Measurements from ENCODE around the gene PTGES2. TPM values are rescaled to one million over a fixed set of nuclear protein-coding genes. Genes with fewer than 3 reads are reported as not detected.
A peak's percentile ranks its signal among the peaks of the same experiment; 100 is the strongest.

PTGES2 gene
- total and polyA plus RNA-seq, 8 donors: 47.2 to 570 (median 74.9) TPM

- 79 to 86% (median 82%) methylated on average over 16 of the region's 16 CpGs for WGBS, 5 donors
- Histone ChIP-seq H3K4me1 (peaks cover 32 to 92% (median 65%) of the 10 kb centered on the region in 4 donors), H3K36me3 (no peaks in the 10 kb centered on the region), H3K9me3 (no peaks in the 10 kb centered on the region), H3K4me3 (no peak overlapping the region), H3K27ac (peak overlapping the region in 4 of 5 donors; percentile 91 to 97 (median 94)), H3K27me3 (no peaks in the 10 kb centered on the region)
- intact Hi-C loops (cut with DNase I; ENCODE audit: low total_unique reads): no loop called here
- TF ChIP-seq, protein P1, sequence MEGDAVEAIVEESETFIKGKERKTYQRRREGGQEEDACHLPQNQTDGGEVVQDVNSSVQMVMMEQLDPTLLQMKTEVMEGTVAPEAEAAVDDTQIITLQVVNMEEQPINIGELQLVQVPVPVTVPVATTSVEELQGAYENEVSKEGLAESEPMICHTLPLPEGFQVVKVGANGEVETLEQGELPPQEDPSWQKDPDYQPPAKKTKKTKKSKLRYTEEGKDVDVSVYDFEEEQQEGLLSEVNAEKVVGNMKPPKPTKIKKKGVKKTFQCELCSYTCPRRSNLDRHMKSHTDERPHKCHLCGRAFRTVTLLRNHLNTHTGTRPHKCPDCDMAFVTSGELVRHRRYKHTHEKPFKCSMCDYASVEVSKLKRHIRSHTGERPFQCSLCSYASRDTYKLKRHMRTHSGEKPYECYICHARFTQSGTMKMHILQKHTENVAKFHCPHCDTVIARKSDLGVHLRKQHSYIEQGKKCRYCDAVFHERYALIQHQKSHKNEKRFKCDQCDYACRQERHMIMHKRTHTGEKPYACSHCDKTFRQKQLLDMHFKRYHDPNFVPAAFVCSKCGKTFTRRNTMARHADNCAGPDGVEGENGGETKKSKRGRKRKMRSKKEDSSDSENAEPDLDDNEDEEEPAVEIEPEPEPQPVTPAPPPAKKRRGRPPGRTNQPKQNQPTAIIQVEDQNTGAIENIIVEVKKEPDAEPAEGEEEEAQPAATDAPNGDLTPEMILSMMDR (IDR thresholded peaks at IDR 0.05): no peak
- no peak for TF ChIP-seq EP300 (IDR thresholded peaks at IDR 0.05)
- TF ChIP-seq POLR2A (IDR thresholded peaks at IDR 0.05): no peak
- TF ChIP-seq POLR2AphosphoS5 (IDR thresholded peaks at IDR 0.05): no peak
- peak in 1 of 2 donors; percentile 12 for DNase-seq
These were observed 35.1 kb downstream of the PTGES2 start for GRCh38 chr9:128092199-128092977.

DNA sequence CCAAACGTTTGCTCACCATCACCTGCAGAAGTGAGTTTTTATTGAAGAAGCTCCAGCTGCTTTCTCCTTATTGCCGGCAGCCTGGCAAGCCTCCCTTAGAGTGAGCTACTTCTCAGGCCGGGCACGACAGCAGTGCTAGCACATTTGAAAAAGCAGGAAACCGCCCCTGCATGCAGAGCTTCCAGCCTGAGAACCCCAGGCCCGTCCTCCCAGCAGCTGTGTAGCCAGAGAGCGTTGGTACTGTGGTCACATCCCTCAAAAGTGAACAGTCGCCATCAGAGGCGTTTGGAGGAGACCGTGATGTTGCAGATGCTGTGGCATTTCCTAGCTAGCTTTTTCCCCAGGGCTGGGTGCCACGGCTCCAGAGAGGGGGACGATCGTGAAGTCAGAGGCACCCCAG lies 36.0 kb downstream of the PTGES2 start:
- DNase-seq: peak in 1 of 2 donors; percentile 36
- 52 to 67% (median 60%) methylated on average over 11 to 13 of the region's 13 CpGs for WGBS, 5 donors
- TF ChIP-seq, protein P1 (IDR thresholded peaks at IDR 0.05): no peak
- TF ChIP-seq POLR2A (IDR thresholded peaks at IDR 0.05) (no peak), POLR2AphosphoS5 (IDR thresholded peaks at IDR 0.05) (no peak), EP300 (IDR thresholded peaks at IDR 0.05) (no peak)
- Histone ChIP-seq H3K4me1 (peaks cover 30 to 84% (median 62%) of the 10 kb centered on the region in 4 donors), H3K4me3 (peak overlapping the region in 2 of 4 donors; percentile 6 to 18), H3K27me3 (no peaks in the 10 kb centered on the region), H3K27ac (peak overlapping the region in 4 of 5 donors; percentile 27 to 97 (median 94)), H3K36me3 (no peaks in the 10 kb centered on the region), H3K9me3 (no peaks in the 10 kb centered on the region)
- intact Hi-C loops (cut with DNase I; ENCODE audit: low total_unique reads): no loop called here

DNA sequence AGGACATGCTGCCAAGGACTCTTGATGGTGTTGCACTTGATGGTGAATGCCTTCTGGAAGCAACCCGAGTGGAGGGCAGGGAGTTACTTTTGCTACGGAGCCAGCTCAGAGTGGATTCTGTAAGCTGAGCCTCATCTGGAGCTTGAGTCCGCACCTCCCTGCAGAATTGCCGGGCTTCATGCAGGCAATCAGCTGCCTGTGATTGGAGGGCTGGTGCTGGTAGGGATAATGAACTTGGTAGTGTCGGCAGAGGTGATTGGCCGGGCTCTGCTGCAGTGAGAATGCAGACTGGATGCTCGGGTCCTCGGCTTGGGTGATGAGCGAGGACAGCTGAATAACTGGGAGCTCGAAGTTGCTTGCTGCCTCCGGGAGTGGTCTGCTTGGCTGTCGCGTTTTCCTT lies 36.4 kb downstream of the PTGES2 start:
- peak in 1 of 2 donors; percentile 94 for DNase-seq
- TF ChIP-seq, protein P1 (IDR thresholded peaks at IDR 0.05): no peak
- TF ChIP-seq EP300 (IDR thresholded peaks at IDR 0.05): no peak
- TF ChIP-seq POLR2A (IDR thresholded peaks at IDR 0.05): no peak
- no peak for TF ChIP-seq POLR2AphosphoS5 (IDR thresholded peaks at IDR 0.05)
- H3K27ac ChIP-seq: peak overlapping the region in 3 of 5 donors; percentile 93 to 97 (median 96)
- no peaks in the 10 kb centered on the region for H3K36me3 ChIP-seq
- intact Hi-C loops (cut with DNase I; ENCODE audit: low total_unique reads): no loop called here
- peak overlapping the region in 2 of 4 donors; percentile 6 to 18 for H3K4me3 ChIP-seq
- peaks cover 30 to 80% (median 61%) of the 10 kb centered on the region in 4 donors for H3K4me1 ChIP-seq
- no peaks in the 10 kb centered on the region for H3K9me3 ChIP-seq
- WGBS, 5 donors: 61 to 74% (median 67%) methylated on average over 13 of the region's 13 CpGs
- H3K27me3 ChIP-seq: no peaks in the 10 kb centered on the region

DNA sequence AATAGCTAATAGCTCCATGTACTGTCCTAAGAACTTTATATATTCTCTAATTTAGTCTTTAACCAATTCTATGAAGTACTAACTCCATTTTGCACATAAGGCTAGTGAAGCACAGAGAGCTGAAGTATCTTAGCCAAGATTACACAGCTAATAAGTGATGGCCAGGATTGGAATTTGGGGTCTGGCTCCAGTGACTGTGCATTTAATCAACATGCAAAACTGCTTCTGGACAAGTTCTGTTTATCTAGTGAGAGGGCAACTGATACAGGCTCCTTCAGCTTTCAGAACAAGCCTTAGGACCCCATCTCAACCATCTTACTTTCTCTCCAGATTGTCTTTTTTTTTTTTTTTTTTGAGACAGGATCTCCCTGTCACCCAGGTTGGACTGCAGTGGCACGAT lies 38.2 kb downstream of the PTGES2 start:
- intact Hi-C loops (cut with DNase I; ENCODE audit: low total_unique reads): no loop called here
- Histone ChIP-seq H3K27me3 (no peaks in the 10 kb centered on the region), H3K9me3 (no peaks in the 10 kb centered on the region), H3K4me1 (peaks cover 20 to 63% (median 49%) of the 10 kb centered on the region in 4 donors), H3K4me3 (no peak overlapping the region), H3K27ac (peak overlapping the region in 1 of 5 donors; percentile 24), H3K36me3 (no peaks in the 10 kb centered on the region)
- TF ChIP-seq EP300 (IDR thresholded peaks at IDR 0.05) (no peak), POLR2AphosphoS5 (IDR thresholded peaks at IDR 0.05) (no peak), POLR2A (IDR thresholded peaks at IDR 0.05) (no peak)
- TF ChIP-seq, protein P1 (IDR thresholded peaks at IDR 0.05): no peak
- DNase-seq: no peak
- WGBS, 5 donors: 82 to 100% (median 87%) methylated on average over 1 of the region's 1 CpG
